HG03558 (cell line): Measurements from ENCODE around the gene ERICH6B.
"Not testable (repeated sequence)": the region's sequence is repeated elsewhere in the genome, so short reads cannot be mapped to it uniquely, and the experiment has no call there.

Source experiments
- ATAC-seq: cut with Tn5 transposase; IDR thresholded peaks from one replicate; pipeline ENCODE4 v1.9.1; 2021; ENCODE audit warnings: moderate number of reproducible peaks; ENCODE audit not compliant: unreplicated experiment; ENCODE audit errors: extremely low read depth

The ERICH6B gene

DNA sequence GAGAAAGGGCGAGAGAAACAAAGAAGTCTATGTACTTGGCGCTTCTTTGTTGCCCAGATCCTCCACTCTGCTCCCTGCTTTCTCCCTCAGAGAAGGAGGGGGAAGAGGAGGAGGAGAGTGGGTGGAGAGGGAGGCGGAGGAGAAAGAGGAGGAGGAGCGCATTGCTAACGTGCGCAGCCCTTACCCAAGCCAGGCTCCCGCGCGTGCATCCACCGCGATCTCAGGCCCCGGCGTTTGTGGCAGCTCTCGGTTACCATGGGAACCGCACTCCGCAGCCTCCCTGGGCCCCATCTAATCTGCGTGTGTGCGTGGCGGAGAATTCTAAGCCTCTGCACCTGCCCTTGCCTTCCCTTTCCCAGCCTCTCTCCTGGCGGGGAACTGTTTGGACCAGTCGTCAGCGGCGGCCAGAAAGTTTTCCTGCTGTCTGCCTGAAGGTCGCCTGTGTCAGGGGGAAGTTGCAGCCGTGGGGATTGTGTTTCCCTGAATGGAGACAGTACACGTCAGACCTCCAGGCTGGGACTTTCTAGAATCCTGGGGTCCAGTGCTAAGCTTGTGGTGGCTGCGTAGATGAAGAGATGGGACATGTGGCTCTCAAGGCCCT lies at the start of gene ERICH6B:
ERICH6B (minus strand) TSS at position 239 of the 601 bp plus-strand sequence. CDS start 18,734 bp downstream, outside the sequence.
- no peak for ATAC-seq

DNA sequence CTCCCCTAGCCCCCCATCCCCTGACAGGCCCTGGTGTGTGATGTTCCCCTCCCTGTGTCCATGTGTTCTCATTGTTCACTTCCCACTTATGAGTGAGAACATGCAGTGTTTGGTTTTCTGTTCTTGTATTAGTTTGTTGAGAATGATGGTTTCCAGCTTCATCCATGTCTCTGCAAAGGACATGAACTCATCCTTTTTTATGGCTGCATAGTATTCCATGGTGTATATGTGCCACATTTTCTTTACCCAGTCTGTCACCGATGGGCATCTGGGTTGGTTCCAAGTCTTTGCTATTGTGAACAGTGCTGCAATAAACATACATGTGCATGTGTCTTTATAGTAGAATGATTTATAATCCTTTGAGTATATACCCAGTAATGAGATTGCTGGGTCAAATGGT lies 47.4 kb upstream of the ERICH6B start:
- ATAC-seq, result not testable (repeated sequence)

DNA sequence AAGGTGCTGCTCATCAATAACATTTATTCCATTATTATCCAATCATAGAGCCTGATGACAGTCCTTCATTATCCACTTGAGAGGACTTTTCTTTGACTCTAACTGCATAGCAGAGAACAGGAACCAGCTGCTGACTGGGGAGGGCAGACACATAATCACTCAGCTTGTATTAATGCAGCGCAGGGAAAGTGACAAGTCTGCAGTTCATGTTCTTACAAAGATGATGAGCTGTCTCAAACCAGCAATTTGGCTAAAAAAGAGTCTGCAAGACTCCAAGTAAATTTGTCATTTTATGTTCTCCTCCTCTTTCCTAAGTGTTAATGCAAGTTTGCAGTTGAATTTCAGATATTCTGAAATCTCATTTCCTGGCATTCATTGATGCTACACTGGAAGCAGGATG lies 46.6 kb upstream of the ERICH6B start:
- no peak for ATAC-seq

DNA sequence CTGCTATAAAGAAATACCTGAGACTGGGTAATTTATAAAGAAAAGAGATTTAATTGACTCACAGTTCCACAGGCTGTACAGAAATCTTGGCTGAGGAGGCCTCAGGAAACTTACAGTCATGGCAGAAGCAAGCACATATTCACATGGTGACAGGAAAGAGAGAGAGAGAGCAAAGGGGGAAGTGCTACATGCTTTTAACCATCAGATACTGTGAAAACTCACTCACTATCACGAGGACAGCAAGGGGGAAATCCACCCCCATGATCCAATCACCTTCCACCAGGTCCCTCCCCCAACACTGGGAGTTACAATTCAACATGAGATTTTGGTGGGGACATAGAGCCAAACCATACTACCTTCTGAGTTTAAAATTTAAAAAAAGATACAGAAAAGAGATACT lies 44.9 kb upstream of the ERICH6B start:
- ATAC-seq, result not testable (repeated sequence)

DNA sequence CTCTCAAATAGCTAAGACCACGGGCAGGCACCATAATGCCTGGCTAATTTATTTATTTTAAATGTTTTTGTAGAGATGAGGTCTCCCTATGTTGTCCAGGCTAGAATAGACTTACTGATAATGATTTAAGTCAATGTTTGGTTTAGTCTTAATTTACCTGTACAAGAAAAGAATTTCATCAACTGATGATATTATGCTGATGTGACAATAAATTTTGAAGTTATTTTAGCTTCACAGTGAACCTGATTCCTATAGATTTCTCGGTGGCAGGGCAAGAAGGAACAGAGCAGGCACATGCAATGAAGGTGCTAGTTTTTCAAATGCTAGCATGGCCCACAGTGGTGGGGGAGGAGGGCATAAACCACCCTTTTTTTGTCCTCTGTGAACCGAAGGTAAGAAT lies 44.0 kb upstream of the ERICH6B start:
- no peak for ATAC-seq

DNA sequence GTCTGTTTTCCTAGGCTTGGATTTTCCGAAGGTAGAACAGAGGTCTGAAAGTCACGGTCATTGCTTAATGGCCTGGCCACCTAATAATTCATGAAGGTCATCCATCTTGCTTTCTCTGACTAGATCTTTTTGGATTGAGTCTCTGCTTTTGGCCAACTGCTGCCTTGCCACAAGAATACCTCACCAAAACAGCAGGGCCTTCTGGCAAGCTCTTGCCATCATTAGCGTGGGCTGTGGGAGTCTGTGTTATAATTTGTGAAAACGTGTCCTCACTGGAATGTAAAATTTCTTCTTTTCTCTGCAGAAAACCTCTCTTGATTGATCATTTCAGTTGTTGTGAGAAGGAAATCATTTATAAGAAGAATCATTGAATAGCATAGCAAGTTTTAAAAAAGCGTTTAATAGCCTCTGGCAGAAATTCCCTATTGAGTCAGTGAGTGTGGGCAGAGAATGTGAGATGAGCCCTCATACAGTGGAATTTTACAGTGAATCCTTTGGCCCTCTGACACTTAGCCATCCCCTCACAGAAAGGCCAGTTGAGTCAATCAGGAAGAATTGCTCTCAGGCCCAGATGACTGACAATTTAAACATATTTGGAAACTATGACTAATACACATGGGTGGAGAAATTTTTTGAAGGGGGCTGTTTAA lies 43.2 kb upstream of the ERICH6B start:
- ATAC-seq, result no peak

DNA sequence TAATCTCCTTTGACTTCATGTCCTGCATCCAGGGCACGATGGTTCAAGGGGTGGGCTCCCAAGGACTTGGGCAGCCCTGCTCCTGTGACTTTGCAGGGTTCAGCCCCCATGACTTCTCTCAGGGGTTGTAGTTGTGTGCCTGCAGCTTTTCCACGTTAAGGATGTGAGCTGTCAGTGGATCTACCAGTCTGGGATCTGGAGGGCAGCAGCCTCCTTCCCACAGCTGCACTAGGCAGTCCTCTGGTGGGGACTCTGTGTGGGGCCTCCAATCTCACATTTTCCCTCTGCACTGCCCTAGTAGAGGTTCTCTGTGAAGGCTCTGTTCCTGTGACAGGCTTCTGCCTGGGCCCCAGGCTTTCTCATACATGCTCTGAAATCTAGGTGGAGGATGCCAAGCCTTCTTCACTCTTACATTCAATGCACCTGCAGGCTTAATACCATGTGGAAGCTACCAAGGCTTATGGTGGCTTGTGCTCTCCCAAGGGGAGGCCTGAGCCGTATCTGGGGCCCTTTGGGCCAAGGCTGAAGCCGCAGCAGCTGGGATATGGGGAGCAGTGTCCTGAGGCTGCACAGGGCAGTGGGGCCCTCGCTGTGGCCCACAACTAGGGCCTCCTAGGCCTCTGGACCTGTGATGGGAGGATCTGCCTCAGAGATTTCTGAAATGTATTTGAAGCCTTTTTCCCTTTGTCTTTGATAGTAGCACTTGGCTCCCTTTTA lies 39.3 kb upstream of the ERICH6B start:
- ATAC-seq, result no peak

DNA sequence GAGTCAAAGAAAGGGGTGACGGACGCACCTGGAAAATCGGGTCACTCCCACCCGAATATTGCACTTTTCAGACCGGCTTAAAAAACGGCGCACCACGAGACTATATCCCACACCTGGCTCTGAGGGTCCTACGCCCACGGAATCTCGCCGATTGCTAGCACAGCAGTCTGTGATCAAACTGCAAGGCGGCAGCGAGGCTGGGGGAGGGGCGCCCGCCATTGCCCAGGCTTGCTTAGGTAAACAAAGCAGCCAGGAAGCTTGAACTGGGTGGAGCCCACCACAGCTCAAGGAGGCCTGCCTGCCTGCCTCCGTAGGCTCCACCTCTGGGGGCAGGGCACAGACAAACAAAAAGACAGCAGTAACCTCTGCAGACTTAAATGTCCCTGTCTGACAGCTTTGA lies 29.7 kb upstream of the ERICH6B start:
- not testable (repeated sequence) for ATAC-seq

DNA sequence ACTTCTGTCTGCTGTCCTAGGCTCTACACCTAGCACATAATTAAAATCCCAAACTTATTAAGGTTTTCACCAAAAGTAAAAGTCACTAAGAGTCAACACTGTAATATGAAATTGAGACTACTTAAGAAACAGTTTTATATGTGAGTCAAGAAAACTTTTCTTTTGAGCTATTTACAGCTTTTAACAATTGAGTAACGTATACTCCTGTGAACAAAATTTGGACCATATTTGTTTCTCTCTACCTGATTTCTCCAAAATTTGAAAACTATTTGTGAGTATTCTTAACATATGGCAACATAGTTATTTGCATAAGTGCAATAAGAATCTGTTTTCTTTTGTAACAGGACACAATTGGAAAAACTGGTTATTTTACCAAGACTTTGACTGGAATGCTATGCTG lies 26.6 kb upstream of the ERICH6B start:
- not testable (repeated sequence) for ATAC-seq

DNA sequence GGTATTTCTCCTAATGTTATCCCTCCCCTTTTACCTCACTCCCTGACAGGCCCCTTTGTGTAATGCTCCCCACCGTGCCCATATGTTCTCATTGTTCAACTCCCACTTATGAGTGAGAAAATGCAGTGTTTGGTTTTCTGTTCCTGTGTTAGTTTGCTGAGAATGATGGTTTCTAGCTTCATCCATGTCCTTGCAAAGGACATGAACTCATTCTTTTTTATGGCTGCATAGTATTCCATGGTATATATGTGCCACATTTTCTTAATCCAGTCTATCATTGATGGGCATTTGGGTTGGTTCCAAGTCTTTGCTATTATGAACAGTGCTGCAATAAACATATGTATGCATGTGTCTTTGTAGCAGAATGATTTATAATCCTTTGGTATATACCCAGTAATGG lies 19.8 kb upstream of the ERICH6B start:
- ATAC-seq, result not testable (repeated sequence)

DNA sequence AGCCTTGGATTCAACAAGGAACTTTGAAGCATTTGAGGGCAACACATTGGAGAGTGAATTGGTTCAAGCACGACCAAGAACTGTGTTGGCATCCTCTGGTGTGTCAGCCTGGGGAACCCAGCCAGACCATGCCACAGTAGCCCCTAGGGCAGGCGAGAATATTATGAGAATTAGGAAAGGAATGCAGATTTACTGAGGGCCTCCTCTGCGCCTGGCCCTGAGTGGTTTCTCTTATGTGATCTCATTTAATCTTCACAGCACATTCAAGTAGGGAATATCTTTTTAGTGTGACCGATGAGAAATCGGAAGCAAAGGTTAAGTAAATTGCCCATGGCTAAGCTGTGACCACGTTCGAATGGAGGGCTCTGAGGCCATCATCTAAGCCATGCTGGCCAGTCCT lies 15.3 kb upstream of the ERICH6B start:
- no peak for ATAC-seq

DNA sequence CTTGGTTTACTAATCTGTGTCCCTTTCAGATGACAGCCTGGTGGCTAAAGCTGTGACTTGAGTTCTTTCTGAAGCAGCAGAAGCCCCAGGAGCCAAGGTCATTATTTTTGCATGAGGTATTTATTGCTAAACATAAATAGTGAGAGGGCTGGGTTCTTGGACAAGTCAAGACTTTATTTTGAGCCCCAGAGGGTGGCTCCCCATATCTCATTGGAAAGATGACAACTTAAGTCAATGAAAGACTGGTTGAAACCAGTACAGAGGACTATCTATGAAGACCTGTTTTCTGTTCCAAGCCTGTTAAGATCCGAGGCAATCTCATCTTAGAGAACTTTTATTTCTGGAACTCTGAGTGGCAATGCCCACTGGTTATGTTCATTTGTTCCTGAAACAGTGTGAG lies 14.4 kb upstream of the ERICH6B start:
- no peak for ATAC-seq

DNA sequence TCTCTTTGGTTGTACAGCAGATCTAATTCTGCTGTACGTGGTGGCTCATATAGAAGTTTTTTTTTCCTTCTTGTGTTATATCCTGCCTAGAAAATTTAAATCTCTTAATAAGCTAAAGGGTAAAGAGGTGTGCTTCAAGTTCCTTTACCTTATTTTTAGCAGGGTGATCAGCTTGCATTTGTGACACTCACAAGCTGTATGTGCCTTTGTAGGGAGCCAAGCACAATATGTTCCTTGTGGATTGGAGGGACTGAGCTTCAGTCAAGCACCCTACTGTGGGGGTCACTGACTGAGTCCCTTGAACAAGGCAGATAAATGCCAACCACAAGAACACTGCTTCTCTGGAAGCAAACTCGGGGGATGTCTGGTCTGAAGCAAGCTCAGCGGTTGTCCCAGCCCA lies 12.6 kb upstream of the ERICH6B start:
- no peak for ATAC-seq

DNA sequence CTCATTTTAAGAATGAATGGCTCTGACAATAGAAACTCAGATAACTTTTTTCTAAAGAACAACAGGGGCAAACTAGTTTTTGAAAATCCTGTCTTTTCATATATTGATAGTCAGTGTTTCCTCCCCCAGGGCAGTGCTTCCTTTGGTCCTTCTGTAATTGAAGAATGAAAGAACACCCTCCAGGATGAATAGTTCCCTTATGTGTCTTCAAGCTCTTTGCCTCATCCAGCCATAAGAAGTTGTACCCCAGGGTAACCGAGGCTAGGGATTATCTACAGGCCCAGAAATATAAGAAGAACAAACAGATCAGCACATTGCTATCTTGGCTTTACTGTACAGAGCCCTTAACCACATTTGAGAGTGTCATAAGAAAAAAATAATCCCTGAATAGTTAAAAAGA lies 12.1 kb upstream of the ERICH6B start:
- ATAC-seq, result no peak

DNA sequence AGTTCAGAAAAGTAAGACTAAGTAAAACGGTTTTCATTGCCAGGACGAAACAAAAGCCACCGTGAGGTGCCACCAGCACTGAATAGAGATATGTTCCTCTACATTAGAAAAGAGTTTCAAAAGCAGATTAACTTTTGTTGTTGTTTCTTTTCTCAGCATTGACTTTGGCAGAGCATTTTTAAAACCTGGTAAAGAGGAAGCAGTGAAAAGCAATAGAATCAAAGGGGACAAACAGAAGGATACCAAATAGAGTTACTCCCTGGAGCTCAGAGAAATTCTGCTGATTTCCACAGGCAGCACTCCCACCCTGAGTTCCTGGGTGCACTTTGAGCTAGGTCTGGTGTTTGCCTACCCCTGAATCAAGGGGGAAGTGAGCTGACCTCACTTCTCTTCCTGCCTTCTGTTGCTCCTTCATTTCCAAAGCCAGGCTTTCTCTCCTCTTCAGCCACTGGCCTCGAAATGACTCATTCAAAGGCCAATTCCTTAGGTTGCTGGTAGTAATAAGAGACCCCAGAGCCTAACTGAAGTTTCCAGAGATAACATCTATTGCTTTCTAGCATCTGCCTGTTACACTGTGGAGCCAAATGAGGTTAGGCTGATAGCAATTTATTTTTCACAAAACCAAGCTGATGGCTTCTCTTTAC lies 11.3 kb upstream of the ERICH6B start:
- no peak for ATAC-seq

DNA sequence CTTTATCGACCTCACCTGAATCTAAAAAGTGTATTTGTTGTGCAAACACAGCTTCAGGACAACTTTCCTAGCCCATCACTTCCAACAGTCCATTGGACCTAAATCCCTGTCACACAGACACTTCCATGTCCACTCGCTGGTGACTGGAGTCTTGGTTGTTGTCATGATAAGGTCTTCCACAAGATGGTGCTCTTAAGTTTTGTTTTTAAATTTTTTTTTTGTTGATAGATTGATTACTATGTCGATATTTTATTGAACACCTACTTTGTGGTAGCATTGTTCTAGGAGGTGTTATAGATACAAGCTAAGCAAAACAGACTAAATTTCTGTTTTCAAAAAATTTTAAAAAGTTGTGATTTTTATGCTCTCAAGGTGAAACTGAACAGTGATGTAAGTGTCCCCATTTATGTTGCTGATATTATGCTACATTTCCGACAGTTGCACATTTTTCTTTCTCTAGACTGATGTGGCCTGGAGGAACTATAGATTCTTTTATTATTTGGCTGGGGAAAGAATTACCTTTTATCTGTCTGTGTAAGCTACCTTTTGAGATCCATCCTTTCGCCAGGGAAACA lies 8.1 kb upstream of the ERICH6B start:
- no peak for ATAC-seq

DNA sequence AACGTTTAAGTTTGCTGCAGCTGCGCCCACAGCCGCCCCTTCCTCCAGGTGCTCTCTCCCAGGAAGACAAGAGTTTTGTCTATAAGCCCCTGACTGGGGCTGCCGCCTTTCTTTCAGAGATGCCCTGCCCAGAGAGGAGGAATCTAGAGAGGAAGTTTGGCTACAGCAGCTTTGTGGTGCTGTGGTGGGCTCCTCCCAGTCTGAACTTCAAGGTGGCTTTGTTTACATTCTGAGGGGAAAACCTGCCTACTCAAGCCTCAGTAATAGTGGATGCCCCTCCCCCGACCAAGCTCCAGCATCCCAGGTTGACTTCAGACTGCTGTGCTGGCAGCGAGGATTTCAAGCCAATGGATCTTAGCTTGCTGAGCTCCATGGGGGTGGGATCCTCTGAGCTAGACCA lies 6.4 kb upstream of the ERICH6B start:
- no peak for ATAC-seq

DNA sequence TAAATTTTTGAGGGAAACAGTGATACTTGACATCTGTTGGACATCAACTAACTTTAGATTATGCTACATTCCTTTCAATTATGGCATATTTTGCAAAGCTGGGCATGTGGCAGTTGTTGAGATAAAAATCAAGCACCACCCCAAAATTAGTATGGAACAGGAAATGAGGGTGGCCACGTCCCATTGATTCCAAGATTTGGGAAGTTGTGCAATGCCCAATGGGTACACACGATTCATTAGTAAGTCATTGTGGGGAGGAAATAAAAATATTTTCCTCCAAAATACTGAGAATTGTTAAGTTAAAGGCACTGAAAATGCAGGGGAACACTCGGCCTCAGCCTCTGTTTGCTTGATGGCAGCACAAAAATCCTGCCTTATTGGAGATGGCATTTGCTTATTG lies 7.6 kb downstream of the ERICH6B start:
- no peak for ATAC-seq

DNA sequence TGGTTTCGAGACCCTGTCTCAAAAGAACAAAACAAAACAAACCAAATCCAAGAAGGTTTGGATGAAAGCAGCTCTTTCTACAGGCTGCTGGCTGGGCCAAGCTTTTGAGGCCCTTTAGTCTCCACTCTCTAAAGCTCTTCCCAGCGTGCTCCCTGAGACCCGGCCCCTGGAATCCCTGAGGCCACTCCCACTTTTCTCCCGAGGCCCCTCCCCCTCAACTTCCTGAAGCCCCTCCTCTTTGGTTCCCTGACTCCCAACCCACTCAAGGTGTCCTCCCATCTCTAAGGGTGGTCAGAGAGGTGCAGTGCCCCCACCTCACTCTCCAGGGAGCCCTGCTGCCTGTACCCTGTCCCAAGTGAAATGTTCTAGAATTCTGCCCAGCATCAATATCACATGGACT lies 10.6 kb downstream of the ERICH6B start:
- no peak for ATAC-seq

DNA sequence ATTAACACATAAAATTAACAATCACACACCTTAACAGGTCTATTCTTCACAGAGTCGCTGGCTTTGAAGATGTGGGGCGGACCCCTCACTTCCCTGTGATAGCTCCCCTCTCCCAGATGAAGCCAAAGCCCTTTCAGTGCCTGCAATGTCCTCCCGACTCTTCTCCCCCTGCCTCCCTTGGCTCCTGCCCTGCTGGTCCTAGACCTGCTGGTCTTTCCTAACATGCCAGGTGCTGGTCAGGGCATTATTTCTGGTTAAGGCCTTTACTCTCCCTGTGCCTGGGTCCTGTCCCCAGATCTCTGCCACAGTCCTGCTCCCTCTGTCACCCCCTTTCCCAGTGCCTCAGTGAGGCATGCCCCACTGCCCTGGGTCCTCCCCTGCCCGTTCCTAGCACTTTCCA lies 12.2 kb downstream of the ERICH6B start:
- no peak for ATAC-seq
